Activated T-cell treated with anti-CD3 and anti-CD28 coated beads for 1 hour (primary cell): ENCODE data around the gene SYPL2.

Experiments used
- DNase-seq: peaks from one replicate; pipeline ENCODE4 v3.0.0-alpha.2; 2020; ENCODE audit warnings: low read depth

The SYPL2 gene

GRCh38 chr1:109492779-109493178 is 26.4 kb downstream of the SYPL2 start:
- DNase-seq = no peak

- no peak for DNase-seq
Observed at GRCh38 chr1:109493227-109493626, 26.9 kb downstream of the SYPL2 start.

- DNase-seq = peak; percentile 85
Observed at GRCh38 chr1:109493805-109494539, 27.6 kb downstream of the SYPL2 start, which contains the start of gene CYB561D1. CYB561D1 (plus strand) TSS chr1:109494094; CDS start chr1:109494140, 46 bp downstream.

- no peak for DNase-seq
Observed at GRCh38 chr1:109495738-109496137, 29.4 kb downstream of the SYPL2 start.

- DNase-seq = no peak
Observed at GRCh38 chr1:109497449-109498160, 31.3 kb downstream of the SYPL2 start.

GRCh38 chr1:109498161-109498801 is 31.9 kb downstream of the SYPL2 start:
- no peak for DNase-seq

GRCh38 chr1:109499081-109499480 is 32.7 kb downstream of the SYPL2 start:
- no peak for DNase-seq

- DNase-seq = peak; percentile 41
Observed at GRCh38 chr1:109499661-109500536, 33.6 kb downstream of the SYPL2 start.

- no peak for DNase-seq
Observed at GRCh38 chr1:109500941-109501381, 34.6 kb downstream of the SYPL2 start.

- DNase-seq = no peak
Observed at GRCh38 chr1:109501644-109502363, 35.5 kb downstream of the SYPL2 start.

GRCh38 chr1:109502364-109502851 is 36.1 kb downstream of the SYPL2 start:
- no peak for DNase-seq

GRCh38 chr1:109503935-109504334 is 37.6 kb downstream of the SYPL2 start:
- DNase-seq = no peak

GRCh38 chr1:109504974-109505373 is 38.6 kb downstream of the SYPL2 start:
- DNase-seq = no peak

- no peak for DNase-seq
Observed at GRCh38 chr1:109508001-109508872, 41.9 kb downstream of the SYPL2 start.

- no peak for DNase-seq
Observed at GRCh38 chr1:109508873-109509175, 42.5 kb downstream of the SYPL2 start.

- DNase-seq = peak; percentile 53
Observed at GRCh38 chr1:109509176-109510134, 43.1 kb downstream of the SYPL2 start, which contains the start of gene AMIGO1. AMIGO1 (minus strand) TSS chr1:109509727; CDS start chr1:109508912, 815 bp downstream.

GRCh38 chr1:109513110-109513710 is 46.9 kb downstream of the SYPL2 start:
- no peak for DNase-seq

GRCh38 chr1:109514846-109515245 is 48.5 kb downstream of the SYPL2 start:
- DNase-seq = no peak
